ENCODE results near the gene DERL3.

DNA sequence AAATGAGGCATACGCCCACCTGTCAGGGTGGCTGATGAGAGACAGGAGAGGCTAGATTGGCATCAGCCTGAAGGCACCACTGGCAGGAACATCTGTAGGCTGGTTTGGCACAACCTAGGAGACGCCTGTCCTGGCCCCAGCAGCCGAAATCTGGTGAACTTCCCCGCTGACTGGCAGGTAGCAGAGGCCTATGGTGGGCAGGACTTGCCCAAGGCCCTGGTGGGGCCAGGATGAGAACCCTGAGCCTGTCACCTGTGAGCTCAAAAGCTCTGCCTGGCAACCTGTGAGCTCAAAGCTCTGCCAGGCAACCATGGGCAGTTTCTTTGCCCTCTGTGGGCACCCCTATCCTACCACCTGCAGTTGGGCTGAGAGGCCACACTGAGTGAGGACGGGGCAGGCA is 2.5 kb downstream of the DERL3 start:
- no peak for TF ChIP-seq ZNF747 (tag by site-specific recombination; IDR thresholded peaks at IDR 0.05)
- TF ChIP-seq ZBTB7A (tag by site-specific recombination; IDR thresholded peaks at IDR 0.05; ENCODE audit: low read depth) = no peak
- no peak for TF ChIP-seq ZNF140 (tag by site-specific recombination; IDR thresholded peaks at IDR 0.05)
- TF ChIP-seq ZNF776 (tag by site-specific recombination; IDR thresholded peaks at IDR 0.05; ENCODE audit: borderline replicate concordance) = no peak
- TF ChIP-seq, protein P1, sequence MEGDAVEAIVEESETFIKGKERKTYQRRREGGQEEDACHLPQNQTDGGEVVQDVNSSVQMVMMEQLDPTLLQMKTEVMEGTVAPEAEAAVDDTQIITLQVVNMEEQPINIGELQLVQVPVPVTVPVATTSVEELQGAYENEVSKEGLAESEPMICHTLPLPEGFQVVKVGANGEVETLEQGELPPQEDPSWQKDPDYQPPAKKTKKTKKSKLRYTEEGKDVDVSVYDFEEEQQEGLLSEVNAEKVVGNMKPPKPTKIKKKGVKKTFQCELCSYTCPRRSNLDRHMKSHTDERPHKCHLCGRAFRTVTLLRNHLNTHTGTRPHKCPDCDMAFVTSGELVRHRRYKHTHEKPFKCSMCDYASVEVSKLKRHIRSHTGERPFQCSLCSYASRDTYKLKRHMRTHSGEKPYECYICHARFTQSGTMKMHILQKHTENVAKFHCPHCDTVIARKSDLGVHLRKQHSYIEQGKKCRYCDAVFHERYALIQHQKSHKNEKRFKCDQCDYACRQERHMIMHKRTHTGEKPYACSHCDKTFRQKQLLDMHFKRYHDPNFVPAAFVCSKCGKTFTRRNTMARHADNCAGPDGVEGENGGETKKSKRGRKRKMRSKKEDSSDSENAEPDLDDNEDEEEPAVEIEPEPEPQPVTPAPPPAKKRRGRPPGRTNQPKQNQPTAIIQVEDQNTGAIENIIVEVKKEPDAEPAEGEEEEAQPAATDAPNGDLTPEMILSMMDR (tag by site-specific recombination; IDR thresholded peaks at IDR 0.05) = no peak
- TF ChIP-seq ZNF138 (tag by site-specific recombination; IDR thresholded peaks at IDR 0.05; ENCODE audit: borderline replicate concordance) = no peak
- TF ChIP-seq, protein P2, sequence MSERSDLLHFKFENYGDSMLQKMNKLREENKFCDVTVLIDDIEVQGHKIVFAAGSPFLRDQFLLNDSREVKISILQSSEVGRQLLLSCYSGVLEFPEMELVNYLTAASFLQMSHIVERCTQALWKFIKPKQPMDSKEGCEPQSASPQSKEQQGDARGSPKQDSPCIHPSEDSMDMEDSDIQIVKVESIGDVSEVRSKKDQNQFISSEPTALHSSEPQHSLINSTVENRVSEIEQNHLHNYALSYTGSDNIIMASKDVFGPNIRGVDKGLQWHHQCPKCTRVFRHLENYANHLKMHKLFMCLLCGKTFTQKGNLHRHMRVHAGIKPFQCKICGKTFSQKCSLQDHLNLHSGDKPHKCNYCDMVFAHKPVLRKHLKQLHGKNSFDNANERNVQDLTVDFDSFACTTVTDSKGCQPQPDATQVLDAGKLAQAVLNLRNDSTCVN (tag by site-specific recombination; optimal IDR thresholded peaks at IDR 0.05) = no peak
- no peak for TF ChIP-seq ZNF146 (tag by site-specific recombination; IDR thresholded peaks at IDR 0.05)
- TF ChIP-seq, protein P3, sequence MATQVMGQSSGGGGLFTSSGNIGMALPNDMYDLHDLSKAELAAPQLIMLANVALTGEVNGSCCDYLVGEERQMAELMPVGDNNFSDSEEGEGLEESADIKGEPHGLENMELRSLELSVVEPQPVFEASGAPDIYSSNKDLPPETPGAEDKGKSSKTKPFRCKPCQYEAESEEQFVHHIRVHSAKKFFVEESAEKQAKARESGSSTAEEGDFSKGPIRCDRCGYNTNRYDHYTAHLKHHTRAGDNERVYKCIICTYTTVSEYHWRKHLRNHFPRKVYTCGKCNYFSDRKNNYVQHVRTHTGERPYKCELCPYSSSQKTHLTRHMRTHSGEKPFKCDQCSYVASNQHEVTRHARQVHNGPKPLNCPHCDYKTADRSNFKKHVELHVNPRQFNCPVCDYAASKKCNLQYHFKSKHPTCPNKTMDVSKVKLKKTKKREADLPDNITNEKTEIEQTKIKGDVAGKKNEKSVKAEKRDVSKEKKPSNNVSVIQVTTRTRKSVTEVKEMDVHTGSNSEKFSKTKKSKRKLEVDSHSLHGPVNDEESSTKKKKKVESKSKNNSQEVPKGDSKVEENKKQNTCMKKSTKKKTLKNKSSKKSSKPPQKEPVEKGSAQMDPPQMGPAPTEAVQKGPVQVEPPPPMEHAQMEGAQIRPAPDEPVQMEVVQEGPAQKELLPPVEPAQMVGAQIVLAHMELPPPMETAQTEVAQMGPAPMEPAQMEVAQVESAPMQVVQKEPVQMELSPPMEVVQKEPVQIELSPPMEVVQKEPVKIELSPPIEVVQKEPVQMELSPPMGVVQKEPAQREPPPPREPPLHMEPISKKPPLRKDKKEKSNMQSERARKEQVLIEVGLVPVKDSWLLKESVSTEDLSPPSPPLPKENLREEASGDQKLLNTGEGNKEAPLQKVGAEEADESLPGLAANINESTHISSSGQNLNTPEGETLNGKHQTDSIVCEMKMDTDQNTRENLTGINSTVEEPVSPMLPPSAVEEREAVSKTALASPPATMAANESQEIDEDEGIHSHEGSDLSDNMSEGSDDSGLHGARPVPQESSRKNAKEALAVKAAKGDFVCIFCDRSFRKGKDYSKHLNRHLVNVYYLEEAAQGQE (tag by site-specific recombination; IDR thresholded peaks at IDR 0.05) = no peak

Measured in HEK293 (cell line).